ENCODE data around the gene TMC5.
"Not testable (repeated sequence)": the region's sequence is repeated elsewhere in the genome, so short reads cannot be mapped to it uniquely, and the experiment has no call there.

TMC5 gene

GRCh38 chr16:19543278-19543996 is 125.8 kb downstream of the TMC5 start:
- H3K27me3 ChIP-seq (ENCODE audit: control insufficient read depth in 5 of 5, insufficient read depth in 4 of 5, low read length in 5 of 5); H3K9ac ChIP-seq (ENCODE audit: low read length in 5 of 5); H3K9me3 ChIP-seq (ENCODE audit: control insufficient read depth in 5 of 5, low read length in 5 of 5); H3K27ac ChIP-seq (ENCODE audit: low read depth, low read length); H3K4me3 ChIP-seq (ENCODE audit: low read depth in 1 of 5, low read length in 5 of 5); H3K4me1 ChIP-seq (ENCODE audit: control insufficient read depth in 5 of 5, insufficient read depth in 5 of 5, low read length in 5 of 5): not testable (repeated sequence)
- peaks cover 19 to 50% (median 35%) of the 10 kb centered on the region in 5 donors for H3K36me3 ChIP-seq (ENCODE audit: control insufficient read depth in 5 of 5, insufficient read depth in 5 of 5, low read length in 5 of 5)

- no peaks in the 10 kb centered on the region for H3K27me3 ChIP-seq (ENCODE audit: control insufficient read depth in 5 of 5, insufficient read depth in 4 of 5, low read length in 5 of 5)
- peaks cover 12 to 42% (median 37%) of the 10 kb centered on the region in 5 donors for H3K36me3 ChIP-seq (ENCODE audit: control insufficient read depth in 5 of 5, insufficient read depth in 5 of 5, low read length in 5 of 5)
- no peaks in the 10 kb centered on the region for H3K4me1 ChIP-seq (ENCODE audit: control insufficient read depth in 5 of 5, insufficient read depth in 5 of 5, low read length in 5 of 5)
- H3K4me3 ChIP-seq (ENCODE audit: low read depth in 1 of 5, low read length in 5 of 5), result no peak overlapping the region
- H3K9me3 ChIP-seq (ENCODE audit: control insufficient read depth in 5 of 5, low read length in 5 of 5), result no peaks in the 10 kb centered on the region
- no peak overlapping the region for H3K27ac ChIP-seq (ENCODE audit: low read depth, low read length)
- H3K9ac ChIP-seq (ENCODE audit: low read length in 5 of 5), result no peak overlapping the region
Observed at GRCh38 chr16:19548144-19548543, 130.5 kb downstream of the TMC5 start.

All from subcutaneous abdominal adipose tissue (tissue), 5 donors.